Neural cell (in vitro differentiated cells): ENCODE data around the gene NXF1. TPM values are rescaled to one million over a fixed set of nuclear protein-coding genes. Genes with fewer than 3 reads are reported as not detected.

Source experiments
- H2AFZ ChIP-seq: fragments of 200-600, 300-800 bp; sonication (generic), shearing (Covaris generic); 2 replicates; pipeline ENCODE4 v1.6.0; 2014; ENCODE audit warnings: low read depth, mild to moderate bottlenecking, antibody characterized with exemption, low read length, moderate library complexity
- H3F3A ChIP-seq: fragments of 200-600 bp; shearing (Covaris generic); 2 replicates; pipeline ENCODE4 v1.6.1; 2016; ENCODE audit warnings: mild to moderate bottlenecking, moderate library complexity, mixed read lengths, antibody characterized with exemption, low read length; ENCODE audit not compliant: insufficient read depth, poor library complexity, severe bottlenecking
- H3K27ac ChIP-seq: fragments of 200-600, 300-800 bp; sonication (generic), shearing (Covaris generic); 2 replicates; pipeline ENCODE4 v1.5.1; 2014; ENCODE audit warnings: mild to moderate bottlenecking, low read length, moderate library complexity
- H3K27me3 ChIP-seq: fragments of 300-800, 200-600 bp; sonication (generic), shearing (Covaris generic); 2 replicates; pipeline ENCODE4 v1.6.0; 2014; ENCODE audit warnings: mild to moderate bottlenecking, low read depth, low read length, moderate library complexity; ENCODE audit not compliant: insufficient read depth
- H3K36me3 ChIP-seq: fragments of 300-800, 200-600 bp; sonication (generic), shearing (Covaris generic); 2 replicates; pipeline ENCODE4 v1.5.1; 2014; ENCODE audit warnings: mild to moderate bottlenecking, antibody characterized with exemption, low read length, moderate library complexity; ENCODE audit not compliant: insufficient read depth
- H3K4me2 ChIP-seq: fragments of 300-800, 200-600 bp; sonication (generic), shearing (Covaris generic); 2 replicates; pipeline ENCODE4 v1.6.0; 2014; ENCODE audit warnings: mild to moderate bottlenecking, low read length
- H3K4me3 ChIP-seq: fragments of 300-800, 200-600 bp; sonication (generic), shearing (Covaris generic); 2 replicates; pipeline ENCODE4 v1.5.1; 2014; ENCODE audit warnings: mild to moderate bottlenecking, low read length, moderate library complexity
- H3K79me2 ChIP-seq: fragments of 200-600 bp; shearing (Covaris generic); replicated peaks from 2 replicates; pipeline ENCODE4 v1.6.0; 2014; ENCODE audit warnings: mild to moderate bottlenecking, low read length, moderate library complexity; ENCODE audit not compliant: insufficient read depth
- H3K9ac ChIP-seq: fragments of 300-800, 200-600 bp; sonication (generic), shearing (Covaris generic); 2 replicates; pipeline ENCODE4 v1.6.1; 2016; ENCODE audit warnings: mild to moderate bottlenecking, low read length, mixed read lengths
- H3K9me2 ChIP-seq: fragments of 200-600 bp; shearing (Covaris generic); 2 replicates; pipeline ENCODE4 v1.6.1; 2016; ENCODE audit warnings: mild to moderate bottlenecking, low read length, mixed read lengths; ENCODE audit not compliant: insufficient read depth
- H3K9me3 ChIP-seq: fragments of 200-600, 300-800 bp; sonication (generic), shearing (Covaris generic); 2 replicates; pipeline ENCODE4 v1.6.1; 2016; ENCODE audit warnings: mild to moderate bottlenecking, mixed run types, low read length, moderate library complexity, mixed read lengths
- H4K20me1 ChIP-seq: fragments of 200-600 bp; shearing (Covaris generic); 2 replicates; pipeline ENCODE4 v1.6.1; 2016; ENCODE audit warnings: mild to moderate bottlenecking, mixed run types; ENCODE audit not compliant: insufficient read depth
- EP300 ChIP-seq: fragments of 450-650 bp; conservative IDR thresholded peaks from 2 replicates; pipeline ENCODE4 v1.6.1; 2014; ENCODE audit warnings: antibody characterized with exemption, mild to moderate bottlenecking, moderate library complexity; ENCODE audit not compliant: poor library complexity, severe bottlenecking
- EZH2 ChIP-seq: fragments of 200-600, 300-800 bp; shearing (Covaris generic), sonication (generic); IDR thresholded peaks from 2 replicates; pipeline ENCODE4 v1.6.1; 2014; ENCODE audit warnings: antibody characterized with exemption, low read length, borderline replicate concordance, mild to moderate bottlenecking; ENCODE audit not compliant: insufficient read depth, poor library complexity, severe bottlenecking
- MXI1 ChIP-seq: fragments of 450-650 bp; conservative IDR thresholded peaks from 2 replicates; pipeline ENCODE4 v1.6.1; 2014; ENCODE audit warnings: antibody characterized with exemption, mild to moderate bottlenecking; ENCODE audit not compliant: poor library complexity, severe bottlenecking
- POLR2AphosphoS5 ChIP-seq: IDR thresholded peaks from 2 replicates; pipeline ENCODE4 v1.6.1; 2012
- RAD21 ChIP-seq: fragments of 450-650 bp; conservative IDR thresholded peaks from 2 replicates; pipeline ENCODE4 v1.6.1; 2014; ENCODE audit warnings: antibody characterized with exemption, mild to moderate bottlenecking, moderate library complexity
- SMC3 ChIP-seq: fragments of 450-650 bp; conservative IDR thresholded peaks from 2 replicates; pipeline ENCODE4 v1.6.1; 2014; ENCODE audit warnings: antibody characterized with exemption, mild to moderate bottlenecking, moderate library complexity; ENCODE audit not compliant: poor library complexity
- TAF1 ChIP-seq: IDR thresholded peaks from 2 replicates; pipeline ENCODE4 v1.6.1; 2012; ENCODE audit warnings: low read depth
- polyA plus RNA-seq: library from polyadenylated mRNA; depleted of rRNA; stranded (reverse); fragments of >200 nt; gene quantifications from 2 replicates; pipeline ENCODE4 v1.2.3, GENCODE V29; 2014
- TF ChIP-seq, protein P1 (sequence below): IDR thresholded peaks from 2 replicates; pipeline ENCODE4 v1.6.1; 2012; ENCODE audit warnings: borderline replicate concordance
- TF ChIP-seq, protein P2 (sequence below): fragments of 450-650 bp; IDR thresholded peaks from 2 replicates; pipeline ENCODE4 v1.5.1; 2014; ENCODE audit warnings: antibody characterized with exemption, mild to moderate bottlenecking, moderate library complexity; ENCODE audit not compliant: poor library complexity, severe bottlenecking

Gene NXF1
- polyA plus RNA-seq, 1 donor from 2014 or later, result 26.0 TPM

DNA sequence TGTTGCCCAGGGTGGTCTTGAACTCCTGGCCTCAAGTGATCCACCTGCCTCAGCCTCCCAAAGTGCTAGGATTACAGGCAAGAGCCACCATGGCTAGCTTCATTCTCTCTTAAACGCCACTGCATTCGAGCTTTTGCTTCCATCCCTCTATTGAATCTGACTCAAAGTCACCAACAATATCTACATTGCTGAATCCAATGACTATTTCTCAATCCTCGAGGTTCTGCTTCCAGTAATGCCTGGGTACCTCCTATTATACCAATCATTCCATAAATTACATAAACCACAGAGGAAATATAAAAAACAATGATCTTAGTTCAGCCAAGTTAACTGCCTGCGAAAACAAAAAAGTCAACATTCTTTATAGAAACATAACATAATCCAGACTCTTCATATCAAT lies 11.9 kb upstream of the NXF1 start:
- Histone ChIP-seq H2AFZ (no peak overlapping the region), H3K9me3 (no peaks in the 10 kb centered on the region), H3K9ac (no peak overlapping the region), H3F3A (no peaks in the 10 kb centered on the region), H3K4me2 (no peak overlapping the region), H3K27me3 (no peaks in the 10 kb centered on the region), H4K20me1 (no peaks in the 10 kb centered on the region), H3K36me3 (no peaks in the 10 kb centered on the region), H3K27ac (no peak overlapping the region), H3K9me2 (no peaks in the 10 kb centered on the region), H3K4me3 (no peak overlapping the region), H3K79me2 (no peaks in the 10 kb centered on the region)
- TF ChIP-seq RAD21, result no peak
- TF ChIP-seq MXI1, result no peak
- TF ChIP-seq, protein P1, sequence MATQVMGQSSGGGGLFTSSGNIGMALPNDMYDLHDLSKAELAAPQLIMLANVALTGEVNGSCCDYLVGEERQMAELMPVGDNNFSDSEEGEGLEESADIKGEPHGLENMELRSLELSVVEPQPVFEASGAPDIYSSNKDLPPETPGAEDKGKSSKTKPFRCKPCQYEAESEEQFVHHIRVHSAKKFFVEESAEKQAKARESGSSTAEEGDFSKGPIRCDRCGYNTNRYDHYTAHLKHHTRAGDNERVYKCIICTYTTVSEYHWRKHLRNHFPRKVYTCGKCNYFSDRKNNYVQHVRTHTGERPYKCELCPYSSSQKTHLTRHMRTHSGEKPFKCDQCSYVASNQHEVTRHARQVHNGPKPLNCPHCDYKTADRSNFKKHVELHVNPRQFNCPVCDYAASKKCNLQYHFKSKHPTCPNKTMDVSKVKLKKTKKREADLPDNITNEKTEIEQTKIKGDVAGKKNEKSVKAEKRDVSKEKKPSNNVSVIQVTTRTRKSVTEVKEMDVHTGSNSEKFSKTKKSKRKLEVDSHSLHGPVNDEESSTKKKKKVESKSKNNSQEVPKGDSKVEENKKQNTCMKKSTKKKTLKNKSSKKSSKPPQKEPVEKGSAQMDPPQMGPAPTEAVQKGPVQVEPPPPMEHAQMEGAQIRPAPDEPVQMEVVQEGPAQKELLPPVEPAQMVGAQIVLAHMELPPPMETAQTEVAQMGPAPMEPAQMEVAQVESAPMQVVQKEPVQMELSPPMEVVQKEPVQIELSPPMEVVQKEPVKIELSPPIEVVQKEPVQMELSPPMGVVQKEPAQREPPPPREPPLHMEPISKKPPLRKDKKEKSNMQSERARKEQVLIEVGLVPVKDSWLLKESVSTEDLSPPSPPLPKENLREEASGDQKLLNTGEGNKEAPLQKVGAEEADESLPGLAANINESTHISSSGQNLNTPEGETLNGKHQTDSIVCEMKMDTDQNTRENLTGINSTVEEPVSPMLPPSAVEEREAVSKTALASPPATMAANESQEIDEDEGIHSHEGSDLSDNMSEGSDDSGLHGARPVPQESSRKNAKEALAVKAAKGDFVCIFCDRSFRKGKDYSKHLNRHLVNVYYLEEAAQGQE, result no peak

DNA sequence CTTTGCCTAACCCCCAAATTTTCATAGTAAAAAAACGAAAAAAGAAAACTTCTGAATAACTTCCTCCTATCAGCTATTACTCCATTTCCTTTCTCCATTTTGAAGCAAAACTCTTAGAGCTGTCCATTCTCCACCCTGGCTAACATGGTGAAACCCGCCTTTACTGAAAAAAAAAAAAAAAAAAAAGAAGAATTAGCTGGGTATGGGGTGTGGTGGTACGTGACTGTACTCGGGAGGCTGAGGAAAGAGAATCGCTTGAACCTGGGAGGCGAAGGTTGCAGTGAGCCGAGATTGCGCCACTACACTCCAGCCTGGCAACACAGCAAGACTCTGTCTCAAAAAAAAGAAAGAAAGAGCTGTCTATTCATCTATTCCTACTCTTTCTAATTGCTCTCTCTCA lies 11.3 kb upstream of the NXF1 start:
- H3K4me3 ChIP-seq, result no peak overlapping the region
- no peaks in the 10 kb centered on the region for H3K27me3 ChIP-seq
- H3K4me2 ChIP-seq, result no peak overlapping the region
- no peak overlapping the region for H3K9ac ChIP-seq
- no peak overlapping the region for H2AFZ ChIP-seq
- no peak overlapping the region for H3K27ac ChIP-seq
- H3K9me2 ChIP-seq, result no peaks in the 10 kb centered on the region
- TF ChIP-seq, protein P1, result no peak
- TF ChIP-seq, protein P2, sequence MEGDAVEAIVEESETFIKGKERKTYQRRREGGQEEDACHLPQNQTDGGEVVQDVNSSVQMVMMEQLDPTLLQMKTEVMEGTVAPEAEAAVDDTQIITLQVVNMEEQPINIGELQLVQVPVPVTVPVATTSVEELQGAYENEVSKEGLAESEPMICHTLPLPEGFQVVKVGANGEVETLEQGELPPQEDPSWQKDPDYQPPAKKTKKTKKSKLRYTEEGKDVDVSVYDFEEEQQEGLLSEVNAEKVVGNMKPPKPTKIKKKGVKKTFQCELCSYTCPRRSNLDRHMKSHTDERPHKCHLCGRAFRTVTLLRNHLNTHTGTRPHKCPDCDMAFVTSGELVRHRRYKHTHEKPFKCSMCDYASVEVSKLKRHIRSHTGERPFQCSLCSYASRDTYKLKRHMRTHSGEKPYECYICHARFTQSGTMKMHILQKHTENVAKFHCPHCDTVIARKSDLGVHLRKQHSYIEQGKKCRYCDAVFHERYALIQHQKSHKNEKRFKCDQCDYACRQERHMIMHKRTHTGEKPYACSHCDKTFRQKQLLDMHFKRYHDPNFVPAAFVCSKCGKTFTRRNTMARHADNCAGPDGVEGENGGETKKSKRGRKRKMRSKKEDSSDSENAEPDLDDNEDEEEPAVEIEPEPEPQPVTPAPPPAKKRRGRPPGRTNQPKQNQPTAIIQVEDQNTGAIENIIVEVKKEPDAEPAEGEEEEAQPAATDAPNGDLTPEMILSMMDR, result no peak
- no peak for TF ChIP-seq TAF1
- TF ChIP-seq POLR2AphosphoS5, result no peak
- no peak for TF ChIP-seq EP300
- no peak for TF ChIP-seq RAD21
- TF ChIP-seq MXI1, result no peak
- no peak for TF ChIP-seq SMC3
- no peak for TF ChIP-seq EZH2
- no peaks in the 10 kb centered on the region for H3K79me2 ChIP-seq
- H4K20me1 ChIP-seq, result no peaks in the 10 kb centered on the region
- no peaks in the 10 kb centered on the region for H3K36me3 ChIP-seq
- no peaks in the 10 kb centered on the region for H3K9me3 ChIP-seq
- H3F3A ChIP-seq, result no peaks in the 10 kb centered on the region
